GM21737 (cell line): Measurements from ENCODE around the gene THBS4.

Experiments used
- ATAC-seq: cut with Tn5 transposase; IDR thresholded peaks from one replicate; pipeline ENCODE4 v1.9.1; 2021; ENCODE audit warnings: mild to moderate bottlenecking, moderate library complexity; ENCODE audit not compliant: unreplicated experiment

THBS4 gene

GRCh38 chr5:80034962-80035821 lies at the start of gene THBS4:
Gene THBS4 (plus strand): TSS chr5:80035348. CDS start chr5:80035538, 190 bp downstream.
- ATAC-seq, result no peak

GRCh38 chr5:79986260-79986659 lies 48.9 kb upstream of the THBS4 start:
- no peak for ATAC-seq

- peak; percentile 39 for ATAC-seq
Observed at GRCh38 chr5:79990205-79990597, 44.9 kb upstream of the THBS4 start.

GRCh38 chr5:79990598-79991507 lies 44.3 kb upstream of the THBS4 start, which contains the start of gene MTX3:
Gene MTX3 (minus strand): TSS chr5:79991262. CDS start chr5:79991238, 24 bp downstream.
- peak; percentile 85 for ATAC-seq

- no peak for ATAC-seq
Observed at GRCh38 chr5:79992891-79993657, 42.1 kb upstream of the THBS4 start.

GRCh38 chr5:79999722-80000121 lies 35.4 kb upstream of the THBS4 start:
- ATAC-seq, result no peak

GRCh38 chr5:80002677-80003076 lies 32.5 kb upstream of the THBS4 start:
- no peak for ATAC-seq

- ATAC-seq, result no peak
Observed at GRCh38 chr5:80008995-80009765, 26.0 kb upstream of the THBS4 start.

- ATAC-seq, result no peak
Observed at GRCh38 chr5:80010754-80011392, 24.3 kb upstream of the THBS4 start.

GRCh38 chr5:80025069-80025468 lies 10.1 kb upstream of the THBS4 start:
- ATAC-seq, result no peak

GRCh38 chr5:80026841-80027240 lies 8.3 kb upstream of the THBS4 start:
- ATAC-seq, result no peak

GRCh38 chr5:80031109-80031508 lies 4.0 kb upstream of the THBS4 start:
- ATAC-seq, result no peak

- ATAC-seq, result no peak
Observed at GRCh38 chr5:80033513-80033912, 1.6 kb upstream of the THBS4 start.

- no peak for ATAC-seq
Observed at GRCh38 chr5:80034559-80034958, 589 bp upstream of the THBS4 start.

- no peak for ATAC-seq
Observed at GRCh38 chr5:80035839-80036238, 691 bp downstream of the THBS4 start.

GRCh38 chr5:80036615-80037014 lies 1.5 kb downstream of the THBS4 start:
- ATAC-seq, result no peak

- ATAC-seq, result no peak
Observed at GRCh38 chr5:80037366-80037765, 2.2 kb downstream of the THBS4 start.

GRCh38 chr5:80039650-80040049 lies 4.5 kb downstream of the THBS4 start:
- no peak for ATAC-seq

- ATAC-seq, result no peak
Observed at GRCh38 chr5:80041527-80041926, 6.4 kb downstream of the THBS4 start.

GRCh38 chr5:80042330-80042729 lies 7.2 kb downstream of the THBS4 start:
- no peak for ATAC-seq
